ENCODE measurements around the gene FGF5.

DNA sequence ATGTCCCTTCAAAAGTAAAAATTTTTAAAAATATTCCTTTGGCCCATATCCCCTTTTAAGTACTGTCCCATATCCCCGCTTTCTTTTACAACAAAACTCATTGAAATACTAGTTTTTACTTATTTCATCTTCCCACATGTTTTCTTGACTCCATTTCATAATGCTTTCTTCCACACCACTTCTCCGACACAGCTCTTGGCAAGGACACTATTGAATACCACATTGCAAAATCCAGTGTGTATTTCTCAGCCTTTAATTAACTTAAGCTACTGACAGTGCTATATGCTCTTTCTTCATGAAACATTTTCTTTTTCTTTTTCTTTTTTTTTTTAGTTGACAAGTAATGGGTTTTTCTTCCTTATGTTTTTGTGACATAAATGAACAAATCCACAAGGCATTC is 40.4 kb upstream of the FGF5 start:
- TF ChIP-seq EZH2 (IDR thresholded peaks at IDR 0.05) (no peak), SIN3A (IDR thresholded peaks at IDR 0.05; ENCODE audit: low read depth) (no peak), YY1 (IDR thresholded peaks at IDR 0.05; ENCODE audit: extremely low read depth, insufficient replicate concordance, low read depth, low read length) (no peak), POLR2AphosphoS5 (IDR thresholded peaks at IDR 0.05; ENCODE audit: low read depth, low read length) (no peak), CEBPB (IDR thresholded peaks at IDR 0.05; ENCODE audit: low read depth) (no peak), TCF7L2 (IDR thresholded peaks at IDR 0.05; ENCODE audit: borderline replicate concordance, extremely low read depth, insufficient read depth, insufficient read length) (no peak), POLR2A (IDR thresholded peaks at IDR 0.05; ENCODE audit: borderline replicate concordance, extremely low read depth, insufficient read depth, insufficient read length) (no peak), RAD21 (IDR thresholded peaks at IDR 0.05; ENCODE audit: low read depth) (no peak), SRF (IDR thresholded peaks at IDR 0.05; ENCODE audit: low read depth) (no peak), EZH2phosphoT487 (IDR thresholded peaks at IDR 0.05; ENCODE audit: borderline replicate concordance) (no peak)
- TF ChIP-seq, protein P1, sequence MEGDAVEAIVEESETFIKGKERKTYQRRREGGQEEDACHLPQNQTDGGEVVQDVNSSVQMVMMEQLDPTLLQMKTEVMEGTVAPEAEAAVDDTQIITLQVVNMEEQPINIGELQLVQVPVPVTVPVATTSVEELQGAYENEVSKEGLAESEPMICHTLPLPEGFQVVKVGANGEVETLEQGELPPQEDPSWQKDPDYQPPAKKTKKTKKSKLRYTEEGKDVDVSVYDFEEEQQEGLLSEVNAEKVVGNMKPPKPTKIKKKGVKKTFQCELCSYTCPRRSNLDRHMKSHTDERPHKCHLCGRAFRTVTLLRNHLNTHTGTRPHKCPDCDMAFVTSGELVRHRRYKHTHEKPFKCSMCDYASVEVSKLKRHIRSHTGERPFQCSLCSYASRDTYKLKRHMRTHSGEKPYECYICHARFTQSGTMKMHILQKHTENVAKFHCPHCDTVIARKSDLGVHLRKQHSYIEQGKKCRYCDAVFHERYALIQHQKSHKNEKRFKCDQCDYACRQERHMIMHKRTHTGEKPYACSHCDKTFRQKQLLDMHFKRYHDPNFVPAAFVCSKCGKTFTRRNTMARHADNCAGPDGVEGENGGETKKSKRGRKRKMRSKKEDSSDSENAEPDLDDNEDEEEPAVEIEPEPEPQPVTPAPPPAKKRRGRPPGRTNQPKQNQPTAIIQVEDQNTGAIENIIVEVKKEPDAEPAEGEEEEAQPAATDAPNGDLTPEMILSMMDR (IDR thresholded peaks at IDR 0.05 in 2 of 3, conservative IDR thresholded peaks at IDR 0.05 in 1 of 3; ENCODE audit: borderline replicate concordance in 1 of 3, insufficient read depth in 1 of 3, low read depth in 2 of 3, low read length in 2 of 3) = no peak
- TF ChIP-seq, protein P2, sequence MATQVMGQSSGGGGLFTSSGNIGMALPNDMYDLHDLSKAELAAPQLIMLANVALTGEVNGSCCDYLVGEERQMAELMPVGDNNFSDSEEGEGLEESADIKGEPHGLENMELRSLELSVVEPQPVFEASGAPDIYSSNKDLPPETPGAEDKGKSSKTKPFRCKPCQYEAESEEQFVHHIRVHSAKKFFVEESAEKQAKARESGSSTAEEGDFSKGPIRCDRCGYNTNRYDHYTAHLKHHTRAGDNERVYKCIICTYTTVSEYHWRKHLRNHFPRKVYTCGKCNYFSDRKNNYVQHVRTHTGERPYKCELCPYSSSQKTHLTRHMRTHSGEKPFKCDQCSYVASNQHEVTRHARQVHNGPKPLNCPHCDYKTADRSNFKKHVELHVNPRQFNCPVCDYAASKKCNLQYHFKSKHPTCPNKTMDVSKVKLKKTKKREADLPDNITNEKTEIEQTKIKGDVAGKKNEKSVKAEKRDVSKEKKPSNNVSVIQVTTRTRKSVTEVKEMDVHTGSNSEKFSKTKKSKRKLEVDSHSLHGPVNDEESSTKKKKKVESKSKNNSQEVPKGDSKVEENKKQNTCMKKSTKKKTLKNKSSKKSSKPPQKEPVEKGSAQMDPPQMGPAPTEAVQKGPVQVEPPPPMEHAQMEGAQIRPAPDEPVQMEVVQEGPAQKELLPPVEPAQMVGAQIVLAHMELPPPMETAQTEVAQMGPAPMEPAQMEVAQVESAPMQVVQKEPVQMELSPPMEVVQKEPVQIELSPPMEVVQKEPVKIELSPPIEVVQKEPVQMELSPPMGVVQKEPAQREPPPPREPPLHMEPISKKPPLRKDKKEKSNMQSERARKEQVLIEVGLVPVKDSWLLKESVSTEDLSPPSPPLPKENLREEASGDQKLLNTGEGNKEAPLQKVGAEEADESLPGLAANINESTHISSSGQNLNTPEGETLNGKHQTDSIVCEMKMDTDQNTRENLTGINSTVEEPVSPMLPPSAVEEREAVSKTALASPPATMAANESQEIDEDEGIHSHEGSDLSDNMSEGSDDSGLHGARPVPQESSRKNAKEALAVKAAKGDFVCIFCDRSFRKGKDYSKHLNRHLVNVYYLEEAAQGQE (IDR thresholded peaks at IDR 0.05; ENCODE audit: low read depth) = no peak
